ENCODE measurements around the gene ZDHHC5. TPM values are rescaled to one million over a fixed set of nuclear protein-coding genes. Genes with fewer than 3 reads are reported as not detected.

ZDHHC5 gene
- total RNA-seq, 1 experiment from 2014 or later = 72.2 TPM

GRCh38 chr11:57727185-57727584, 59.3 kb downstream of the ZDHHC5 start:
- intact Hi-C loops (cut with micrococcal nuclease; ENCODE audit: unreplicated experiment) = no loop called here
- DNase-seq = no peak
- peaks cover under 1% of the 10 kb centered on the region for H3K9me3 ChIP-seq
- peaks cover 11% of the 10 kb centered on the region for H3K4me1 Mint-ChIP-seq (ENCODE audit: low read depth, unreplicated experiment)
- no peak overlapping the region for H3K4me3 Mint-ChIP-seq (ENCODE audit: unreplicated experiment)
- no peaks in the 10 kb centered on the region for H3K9me3 Mint-ChIP-seq (ENCODE audit: unreplicated experiment)
- H3K27me3 Mint-ChIP-seq (ENCODE audit: insufficient read depth, unreplicated experiment) = no peaks in the 10 kb centered on the region
- H3K36me3 Mint-ChIP-seq (ENCODE audit: insufficient read depth, unreplicated experiment) = peaks cover 56% of the 10 kb centered on the region
- CTCF ChIA-PET = interaction anchor here (0.6 kb wide), 1 partner anchor 82 kb away, joined by 4 read pairs; no protein-coding TSS in a partner anchor
- no TSS peak for BruUV-seq (replicated peaks)
- no peak overlapping the region for H3K27ac Mint-ChIP-seq (ENCODE audit: unreplicated experiment)
- H3K4me3 ChIP-seq (ENCODE audit: low read depth, low read length) = no peak overlapping the region
- POLR2A ChIA-PET = interaction anchor here (0.8 kb wide), 1 partner anchor 74 kb away, joined by 6 read pairs; no protein-coding TSS in a partner anchor
- TF ChIP-seq, protein P1, sequence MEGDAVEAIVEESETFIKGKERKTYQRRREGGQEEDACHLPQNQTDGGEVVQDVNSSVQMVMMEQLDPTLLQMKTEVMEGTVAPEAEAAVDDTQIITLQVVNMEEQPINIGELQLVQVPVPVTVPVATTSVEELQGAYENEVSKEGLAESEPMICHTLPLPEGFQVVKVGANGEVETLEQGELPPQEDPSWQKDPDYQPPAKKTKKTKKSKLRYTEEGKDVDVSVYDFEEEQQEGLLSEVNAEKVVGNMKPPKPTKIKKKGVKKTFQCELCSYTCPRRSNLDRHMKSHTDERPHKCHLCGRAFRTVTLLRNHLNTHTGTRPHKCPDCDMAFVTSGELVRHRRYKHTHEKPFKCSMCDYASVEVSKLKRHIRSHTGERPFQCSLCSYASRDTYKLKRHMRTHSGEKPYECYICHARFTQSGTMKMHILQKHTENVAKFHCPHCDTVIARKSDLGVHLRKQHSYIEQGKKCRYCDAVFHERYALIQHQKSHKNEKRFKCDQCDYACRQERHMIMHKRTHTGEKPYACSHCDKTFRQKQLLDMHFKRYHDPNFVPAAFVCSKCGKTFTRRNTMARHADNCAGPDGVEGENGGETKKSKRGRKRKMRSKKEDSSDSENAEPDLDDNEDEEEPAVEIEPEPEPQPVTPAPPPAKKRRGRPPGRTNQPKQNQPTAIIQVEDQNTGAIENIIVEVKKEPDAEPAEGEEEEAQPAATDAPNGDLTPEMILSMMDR (IDR thresholded peaks at IDR 0.05; ENCODE audit: insufficient read depth in 1 of 2, low read depth in 1 of 2, low read length in 1 of 2, severe bottlenecking in 1 of 2, unreplicated experiment in 1 of 2) = no peak
- H3K36me3 ChIP-seq (ENCODE audit: control insufficient read depth, insufficient read depth, low read length) = no peaks in the 10 kb centered on the region
- H3K4me1 ChIP-seq = no peaks in the 10 kb centered on the region
- no peaks in the 10 kb centered on the region for H3K27me3 ChIP-seq (replicated peaks; ENCODE audit: control insufficient read depth, insufficient read depth, low read length)

GRCh38 chr11:57728829-57729228, 60.9 kb downstream of the ZDHHC5 start:
- H3K4me3 ChIP-seq (ENCODE audit: low read depth, low read length) = no peak overlapping the region
- DNase-seq = no peak
- no TSS peak for BruUV-seq (replicated peaks)
- TF ChIP-seq, protein P1 (IDR thresholded peaks at IDR 0.05; ENCODE audit: insufficient read depth in 1 of 2, low read depth in 1 of 2, low read length in 1 of 2, severe bottlenecking in 1 of 2, unreplicated experiment in 1 of 2) = no peak
- H3K36me3 ChIP-seq (ENCODE audit: control insufficient read depth, insufficient read depth, low read length) = no peaks in the 10 kb centered on the region
- peaks cover 4% of the 10 kb centered on the region; the same call in 1 of the 2 replicates for H3K4me1 ChIP-seq
- ChIA-PET CTCF (no interaction called here), POLR2A (no interaction called here)
- no peaks in the 10 kb centered on the region for H3K27me3 Mint-ChIP-seq (ENCODE audit: insufficient read depth, unreplicated experiment)
- peaks cover 3% of the 10 kb centered on the region for H3K9me3 ChIP-seq
- intact Hi-C loops (cut with micrococcal nuclease; ENCODE audit: unreplicated experiment) = no loop called here
- no peak overlapping the region for H3K27ac Mint-ChIP-seq (ENCODE audit: unreplicated experiment)
- peaks cover 46% of the 10 kb centered on the region for H3K36me3 Mint-ChIP-seq (ENCODE audit: insufficient read depth, unreplicated experiment)
- no peak overlapping the region for H3K4me3 Mint-ChIP-seq (ENCODE audit: unreplicated experiment)
- no peaks in the 10 kb centered on the region for H3K27me3 ChIP-seq (replicated peaks; ENCODE audit: control insufficient read depth, insufficient read depth, low read length)
- H3K9me3 Mint-ChIP-seq (ENCODE audit: unreplicated experiment) = no peaks in the 10 kb centered on the region
- H3K4me1 Mint-ChIP-seq (ENCODE audit: low read depth, unreplicated experiment) = peaks cover 11% of the 10 kb centered on the region

DNA sequence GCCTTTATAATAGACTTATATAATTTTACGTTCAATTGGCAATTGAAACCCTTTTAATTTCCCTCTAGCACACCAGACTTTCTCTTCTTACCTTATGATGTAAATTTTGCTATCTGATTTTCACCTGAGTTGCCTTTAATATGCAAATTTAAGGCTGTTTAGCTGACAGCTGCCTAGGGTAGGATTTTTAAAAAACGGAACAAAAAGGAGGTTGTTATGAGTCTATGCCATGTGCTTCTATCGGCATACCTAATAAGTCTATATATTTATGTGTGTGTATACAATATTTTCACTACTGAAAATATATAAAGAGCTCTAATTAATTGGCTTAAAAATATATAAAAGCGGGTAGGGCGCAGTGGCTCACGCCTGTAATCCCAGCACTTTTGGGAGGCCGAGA, 61.6 kb downstream of the ZDHHC5 start:
- BruUV-seq (replicated peaks) = no TSS peak
- H3K4me1 ChIP-seq = peaks cover 7% of the 10 kb centered on the region; the same call in 1 of the 2 replicates
- POLR2A ChIA-PET = no interaction called here
- TF ChIP-seq, protein P1 (IDR thresholded peaks at IDR 0.05; ENCODE audit: insufficient read depth in 1 of 2, low read depth in 1 of 2, low read length in 1 of 2, severe bottlenecking in 1 of 2, unreplicated experiment in 1 of 2) = no peak
- H3K27me3 ChIP-seq (replicated peaks; ENCODE audit: control insufficient read depth, insufficient read depth, low read length) = no peaks in the 10 kb centered on the region
- Mint-ChIP-seq H3K9me3 (ENCODE audit: unreplicated experiment) (no peaks in the 10 kb centered on the region), H3K4me1 (ENCODE audit: low read depth, unreplicated experiment) (peaks cover 11% of the 10 kb centered on the region), H3K36me3 (ENCODE audit: insufficient read depth, unreplicated experiment) (peaks cover 44% of the 10 kb centered on the region), H3K27me3 (ENCODE audit: insufficient read depth, unreplicated experiment) (no peaks in the 10 kb centered on the region), H3K4me3 (ENCODE audit: unreplicated experiment) (no peak overlapping the region), H3K27ac (ENCODE audit: unreplicated experiment) (no peak overlapping the region)
- CTCF ChIA-PET = no interaction called here
- H3K4me3 ChIP-seq (ENCODE audit: low read depth, low read length) = no peak overlapping the region
- intact Hi-C loops (cut with micrococcal nuclease; ENCODE audit: unreplicated experiment) = no loop called here
- DNase-seq = no peak
- peaks cover 2% of the 10 kb centered on the region; the same call in 1 of the 2 replicates for H3K36me3 ChIP-seq (ENCODE audit: control insufficient read depth, insufficient read depth, low read length)
- peaks cover 3% of the 10 kb centered on the region for H3K9me3 ChIP-seq
